ENCODE results near the gene PTPN3.
"Not testable (repeated sequence)": the region's sequence is repeated elsewhere in the genome, so short reads cannot be mapped to it uniquely, and the experiment has no call there.

The PTPN3 gene

DNA sequence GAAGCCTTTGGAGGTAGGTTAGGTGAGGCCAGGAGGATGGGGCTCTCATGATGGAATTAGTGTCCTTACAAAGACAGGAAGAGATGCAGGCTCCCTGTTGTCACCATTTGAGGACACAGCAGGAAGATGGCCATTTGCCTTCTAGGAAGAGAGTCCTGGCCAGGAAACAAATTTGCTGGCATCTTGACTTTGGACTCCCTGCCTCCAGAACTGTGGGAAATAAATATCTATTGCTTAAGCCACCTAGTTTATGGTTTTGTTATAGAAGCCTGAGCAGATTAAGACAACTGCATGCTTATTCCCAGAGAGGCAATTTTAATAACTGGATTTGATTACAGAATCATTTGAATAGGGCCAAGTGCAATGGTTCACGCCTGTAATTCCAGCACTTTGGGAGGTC lies 126.7 kb downstream of the PTPN3 start:
- TF ChIP-seq, protein P1, sequence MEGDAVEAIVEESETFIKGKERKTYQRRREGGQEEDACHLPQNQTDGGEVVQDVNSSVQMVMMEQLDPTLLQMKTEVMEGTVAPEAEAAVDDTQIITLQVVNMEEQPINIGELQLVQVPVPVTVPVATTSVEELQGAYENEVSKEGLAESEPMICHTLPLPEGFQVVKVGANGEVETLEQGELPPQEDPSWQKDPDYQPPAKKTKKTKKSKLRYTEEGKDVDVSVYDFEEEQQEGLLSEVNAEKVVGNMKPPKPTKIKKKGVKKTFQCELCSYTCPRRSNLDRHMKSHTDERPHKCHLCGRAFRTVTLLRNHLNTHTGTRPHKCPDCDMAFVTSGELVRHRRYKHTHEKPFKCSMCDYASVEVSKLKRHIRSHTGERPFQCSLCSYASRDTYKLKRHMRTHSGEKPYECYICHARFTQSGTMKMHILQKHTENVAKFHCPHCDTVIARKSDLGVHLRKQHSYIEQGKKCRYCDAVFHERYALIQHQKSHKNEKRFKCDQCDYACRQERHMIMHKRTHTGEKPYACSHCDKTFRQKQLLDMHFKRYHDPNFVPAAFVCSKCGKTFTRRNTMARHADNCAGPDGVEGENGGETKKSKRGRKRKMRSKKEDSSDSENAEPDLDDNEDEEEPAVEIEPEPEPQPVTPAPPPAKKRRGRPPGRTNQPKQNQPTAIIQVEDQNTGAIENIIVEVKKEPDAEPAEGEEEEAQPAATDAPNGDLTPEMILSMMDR (conservative IDR thresholded peaks at IDR 0.05; ENCODE audit: low read depth, low read length), result no peak
- DNase-seq (ENCODE audit: low read depth), result no peak
- H3K4me3 ChIP-seq (ENCODE audit: low read depth, low read length), result no peak overlapping the region

DNA sequence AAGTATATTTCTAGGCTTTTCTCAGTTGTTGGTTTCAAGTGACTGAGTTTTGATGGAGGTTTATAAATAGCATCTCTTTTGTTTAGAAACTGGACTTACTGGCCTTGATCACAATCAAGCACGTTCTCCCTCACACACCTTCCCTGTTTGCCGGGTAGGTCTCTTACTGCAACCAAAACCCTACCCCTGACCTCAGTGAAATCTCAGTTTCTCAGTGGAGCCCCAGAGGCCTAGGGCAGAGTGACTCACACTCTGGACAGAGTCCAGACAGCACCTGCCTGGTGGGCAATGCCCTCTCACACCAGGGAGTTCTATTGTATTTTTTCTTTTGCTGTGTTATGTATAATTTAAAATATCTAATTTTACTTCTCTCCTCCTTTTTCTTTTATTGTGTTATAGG lies 128.8 kb downstream of the PTPN3 start:
- DNase-seq (ENCODE audit: low read depth), result no peak
- H3K4me3 ChIP-seq (ENCODE audit: low read depth, low read length), result no peak overlapping the region
- TF ChIP-seq, protein P1 (conservative IDR thresholded peaks at IDR 0.05; ENCODE audit: low read depth, low read length), result no peak

DNA sequence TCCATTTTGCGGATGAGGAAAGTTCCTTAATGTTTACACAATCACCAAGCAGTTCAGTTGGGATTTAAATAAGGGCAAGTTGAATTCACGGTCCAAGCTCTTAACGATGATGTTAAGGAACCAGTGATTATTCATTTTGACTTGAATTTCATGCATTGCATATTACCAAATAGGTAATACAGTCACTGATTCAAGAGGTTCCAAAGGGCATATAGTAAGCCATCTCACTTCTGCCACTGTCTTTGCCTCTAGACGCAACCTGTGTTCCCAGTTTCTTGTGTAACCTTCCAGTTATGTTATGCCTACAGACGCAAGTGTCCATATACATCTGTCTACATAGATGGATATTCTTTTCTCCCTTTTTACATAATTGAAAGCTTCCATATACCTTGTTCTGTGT lies 137.3 kb downstream of the PTPN3 start:
- TF ChIP-seq, protein P1 (conservative IDR thresholded peaks at IDR 0.05; ENCODE audit: low read depth, low read length), result no peak
- no peak overlapping the region for H3K4me3 ChIP-seq (ENCODE audit: low read depth, low read length)
- DNase-seq (ENCODE audit: low read depth), result no peak

DNA sequence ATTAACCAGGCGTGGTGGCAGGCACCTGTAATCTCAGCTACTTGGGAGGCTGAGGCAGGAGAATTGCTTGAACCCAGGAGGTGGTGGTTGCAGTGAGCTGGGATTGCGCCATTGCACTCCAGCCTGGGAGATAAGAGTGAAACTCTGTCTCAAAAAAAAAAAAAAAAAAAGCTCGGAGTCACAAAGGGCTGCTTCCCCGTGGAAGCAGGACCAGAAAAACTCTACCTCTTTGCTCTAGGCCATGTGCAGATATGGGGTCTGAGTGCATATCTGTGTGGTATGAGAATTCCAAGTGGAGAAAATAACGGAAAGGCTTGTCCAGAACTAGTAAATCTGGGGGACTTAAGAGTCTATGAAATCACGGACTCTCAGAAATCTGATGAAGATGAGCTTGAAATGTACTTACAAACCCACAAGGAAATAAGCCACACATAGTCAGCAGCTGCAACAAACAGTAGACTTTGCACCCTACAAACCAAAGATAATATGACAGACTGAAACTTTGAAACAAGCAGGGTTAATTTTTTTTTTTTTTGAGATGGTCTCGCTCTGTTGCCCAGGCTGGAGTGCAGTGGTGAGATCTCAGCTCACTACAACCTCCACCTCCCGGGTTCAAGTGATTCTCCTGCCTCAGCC lies 139.0 kb downstream of the PTPN3 start:
- not testable (repeated sequence) for H3K4me3 ChIP-seq (ENCODE audit: low read depth, low read length); DNase-seq (ENCODE audit: low read depth)

DNA sequence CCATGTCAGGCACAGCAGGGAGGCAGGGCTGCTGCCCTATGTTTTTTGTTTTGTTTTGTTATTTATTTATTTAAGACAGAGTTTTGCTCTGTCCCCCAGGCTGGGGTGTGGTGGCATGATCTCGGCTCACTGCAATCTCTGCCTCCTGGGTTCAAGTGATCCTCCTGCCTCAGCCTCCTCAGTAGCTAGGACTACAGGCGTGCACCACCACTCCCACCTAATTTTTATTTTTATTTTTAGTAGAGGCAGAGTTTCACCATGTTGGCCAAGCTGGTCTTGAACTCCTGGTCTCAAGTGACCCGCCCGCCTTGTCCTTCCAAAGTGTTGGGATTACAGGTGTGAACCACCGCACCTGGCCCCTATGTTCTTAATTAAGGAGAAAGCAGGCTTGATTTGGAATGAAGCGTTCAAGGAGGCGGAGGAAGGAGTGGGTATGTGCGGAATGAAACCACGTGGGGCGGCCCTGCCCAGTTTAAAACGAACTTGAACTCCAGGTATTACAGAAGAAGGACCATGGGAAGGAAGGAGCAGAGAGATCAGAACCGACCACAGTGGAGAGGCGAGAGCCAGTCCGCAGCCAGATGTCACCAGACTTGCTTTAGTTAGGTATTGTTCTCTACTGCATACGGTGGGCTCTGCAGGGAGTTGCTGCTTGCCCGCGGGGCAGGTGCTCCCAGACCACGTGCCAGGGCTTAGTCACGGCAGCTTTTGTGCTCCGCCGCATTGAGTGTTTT lies 142.4 kb downstream of the PTPN3 start:
- TF ChIP-seq, protein P1 (conservative IDR thresholded peaks at IDR 0.05; ENCODE audit: low read depth, low read length), result no peak
- no peak overlapping the region for H3K4me3 ChIP-seq (ENCODE audit: low read depth, low read length)
- DNase-seq (ENCODE audit: low read depth), result no peak

GRCh38 chr9:109354190-109354589 lies 143.9 kb downstream of the PTPN3 start:
- H3K4me3 ChIP-seq (ENCODE audit: low read depth, low read length), result no peak overlapping the region
- TF ChIP-seq, protein P1 (conservative IDR thresholded peaks at IDR 0.05; ENCODE audit: low read depth, low read length), result no peak
- DNase-seq (ENCODE audit: low read depth), result no peak

- no peak for DNase-seq (ENCODE audit: low read depth)
- TF ChIP-seq, protein P1 (conservative IDR thresholded peaks at IDR 0.05; ENCODE audit: low read depth, low read length), result no peak
These were observed 147.1 kb downstream of the PTPN3 start for GRCh38 chr9:109351032-109351431.

More at GRCh38 chr9:109351032-109351431, 147.1 kb downstream of the PTPN3 start:
- no peak overlapping the region for H3K4me3 ChIP-seq (ENCODE audit: low read depth, low read length)

Measured in choroid plexus epithelial cell (primary cell).